K562 (cell line): ENCODE results near the gene C6orf15. TPM values are rescaled to one million over a fixed set of nuclear protein-coding genes. Genes with fewer than 3 reads are reported as not detected.

ENCODE experiments used
- ATAC-seq: fragments of 200-7000 bp; cut with Tn5 transposase; 3 replicates; pipeline ENCODE4 v1.9.1; 2020; ENCODE audit warnings: moderate library complexity
- BruUV-seq: library from RNA; stranded (reverse); fragments of 400-500 nt; replicated peaks from 2 replicates; lab custom pipeline; 2021; lab: Mats Ljungman, UMichigan
- CTCF ChIA-PET: fragments of 300-600 bp; formaldehyde crosslinking; extraction: SDS; loops from one replicate; lab custom pipeline; 2021; ENCODE audit warnings: low intra/inter-chr PET ratio; lab: Yijun Ruan, JAX
- POLR2A ChIA-PET: fragments of 300-600, 350-650 bp; sonication (Branson Sonifier 250); formaldehyde crosslinking; extraction: SDS; loops from one replicate; lab custom pipeline; 2021; ENCODE audit warnings: antibody characterized with exemption, inconsistent platforms; lab: Yijun Ruan, JAX
- DNase-seq, 4 experiments: peaks; one replicate each; pipeline versions ENCODE4 v3.0.0 to v3.0.0-alpha.2; 2011 to 2018; ENCODE audit warnings: low spot score in 3 of 4, mixed read lengths in 3 of 4; ENCODE audit errors: extremely low read depth in 1 of 4
- FAIRE-seq: peaks from 2 replicates; lab custom pipeline; 2011; peaks lifted over from hg19 to GRCh38; lab: Jason Lieb, UNC
- H2AFZ ChIP-seq: 2 replicates; pipeline ENCODE4 v1.6.0; 2011; ENCODE audit warnings: low read depth, low read length, control low read depth, inconsistent platforms
- H3K27ac ChIP-seq: fragments of 200-600 bp; 3 replicates; pipeline ENCODE4 v1.8.0; 2011; ENCODE audit warnings: low read depth, mild to moderate bottlenecking, control low read depth, inconsistent platforms, low read length, moderate library complexity, mixed read lengths; ENCODE audit errors: extremely low read depth
- H3K27me3 ChIP-seq, 2 experiments: fragments of 300-600 bp in 1 of 2; 2 replicates in 1 of 2; 3 replicates in 1 of 2; pipeline versions ENCODE4 v1.6.0 to v1.8.0; 2011; ENCODE audit warnings: inconsistent platforms in 2 of 2, low read length in 2 of 2, mild to moderate bottlenecking in 1 of 2, mixed read lengths in 1 of 2, moderate library complexity in 1 of 2; ENCODE audit not compliant: control insufficient read depth in 2 of 2, insufficient read depth in 2 of 2
- H3K36me3 ChIP-seq: fragments of 300-600 bp; 3 replicates; pipeline ENCODE4 v1.8.0; 2011; ENCODE audit warnings: mild to moderate bottlenecking, low read length, inconsistent platforms; ENCODE audit not compliant: control insufficient read depth, insufficient read depth
- H3K4me1 ChIP-seq, 2 experiments: fragments of 200-600 bp in 1 of 2; replicated peaks in 1 of 2; 2 replicates in 1 of 2; 3 replicates in 1 of 2; pipeline versions ENCODE4 v1.5.1 to v1.8.0; 2011; ENCODE audit warnings: inconsistent platforms in 2 of 2, low read length in 2 of 2, mild to moderate bottlenecking in 1 of 2, mixed read lengths in 1 of 2, moderate library complexity in 1 of 2; ENCODE audit not compliant: control insufficient read depth in 2 of 2, insufficient read depth in 2 of 2
- H3K4me2 ChIP-seq: 2 replicates; pipeline ENCODE4 v1.6.1; 2011; ENCODE audit warnings: low read length, control low read depth, inconsistent platforms, mixed read lengths; ENCODE audit not compliant: insufficient read depth
- H3K4me3 ChIP-seq: fragments of 200-600 bp; sonication (generic), shearing (Covaris generic); 2 replicates; pipeline ENCODE4 v1.5.1; 2016; ENCODE audit warnings: control low read depth, inconsistent platforms
- H3K79me2 ChIP-seq: fragments of 200-600 bp; 3 replicates; pipeline ENCODE4 v1.8.0; 2011; ENCODE audit warnings: low read length, inconsistent platforms; ENCODE audit not compliant: control insufficient read depth, insufficient read depth
- H3K9ac ChIP-seq, 2 experiments: 2 replicates each; pipeline versions ENCODE4 v1.6.0 to v1.6.1; 2011; ENCODE audit warnings: low read depth in 2 of 2, low read length in 2 of 2, control low read depth in 1 of 2, inconsistent platforms in 1 of 2, mild to moderate bottlenecking in 1 of 2, mixed read lengths in 1 of 2; ENCODE audit not compliant: insufficient read depth in 1 of 2
- H3K9me1 ChIP-seq: one replicate; pipeline ENCODE4 v1.6.0; 2011; ENCODE audit warnings: inconsistent platforms, mild to moderate bottlenecking, low read length, moderate library complexity; ENCODE audit not compliant: control insufficient read depth, insufficient read depth
- H3K9me3 ChIP-seq: replicated peaks from 2 replicates; pipeline ENCODE4 v1.5.1; 2011; ENCODE audit warnings: low read depth, low read length, inconsistent platforms; ENCODE audit not compliant: control insufficient read depth, insufficient read depth
- H4K20me1 ChIP-seq: replicated peaks from 2 replicates; pipeline ENCODE4 v1.6.1; 2011; ENCODE audit warnings: low read length, inconsistent platforms, mixed read lengths; ENCODE audit not compliant: control insufficient read depth, insufficient read depth
- BHLHE40 ChIP-seq: IDR thresholded peaks from 2 replicates; pipeline ENCODE4 v1.6.1; 2011; ENCODE audit warnings: low read length, improper control_type of control experiment
- DEAF1 ChIP-seq: fragments of 450-650 bp; formaldehyde crosslinking; IDR thresholded peaks from 2 replicates; pipeline ENCODE4 v1.4.0; 2020; ENCODE audit warnings: mild to moderate bottlenecking, moderate library complexity
- DLX4 ChIP-seq: fragments of 250-450 bp; sonication (Bioruptor Pico); IDR thresholded peaks from 2 replicates; pipeline ENCODE4 v1.6.1; 2021; ENCODE audit warnings: mild to moderate bottlenecking
- GATA2 ChIP-seq: sonication (generic); formaldehyde crosslinking; IDR thresholded peaks from 2 replicates; pipeline ENCODE4 v1.4.0; 2020; ENCODE audit warnings: mild to moderate bottlenecking, missing genetic modification reagents
- HEY1 ChIP-seq: fragments of 250-450 bp; sonication (Bioruptor Pico); IDR thresholded peaks from 2 replicates; pipeline ENCODE4 v1.5.0; 2020; ENCODE audit warnings: mild to moderate bottlenecking, moderate library complexity, borderline replicate concordance
- KLF16 ChIP-seq: IDR thresholded peaks from 2 replicates; pipeline ENCODE4 v1.6.1; 2016; ENCODE audit warnings: antibody characterized with exemption
- MAFF ChIP-seq: IDR thresholded peaks from 2 replicates; pipeline ENCODE4 v1.6.1; 2012; ENCODE audit warnings: low read length, improper control_type of control experiment
- NELFE ChIP-seq: IDR thresholded peaks from 2 replicates; pipeline ENCODE4 v1.6.1; 2011; ENCODE audit warnings: mild to moderate bottlenecking; ENCODE audit not compliant: insufficient read depth, insufficient read length
- POLR2H ChIP-seq: IDR thresholded peaks from 2 replicates; pipeline ENCODE4 v1.6.1; 2016; ENCODE audit warnings: missing genetic modification characterization, low read depth, mild to moderate bottlenecking, control low read depth, missing compliant biosample characterization, moderate library complexity
- STAT5A ChIP-seq: IDR thresholded peaks from 2 replicates; pipeline ENCODE4 v1.6.1; 2012; ENCODE audit warnings: low read length, inconsistent platforms, borderline replicate concordance
- WHSC1 ChIP-seq: IDR thresholded peaks from one replicate; pipeline ENCODE4 v1.6.1; 2012; ENCODE audit warnings: low read length, control low read depth, inconsistent platforms
- ZBTB2 ChIP-seq: fragments of 450-650 bp; IDR thresholded peaks from 2 replicates; pipeline ENCODE4 v1.6.1; 2016; ENCODE audit warnings: antibody characterized with exemption
- ZBTB7A ChIP-seq: IDR thresholded peaks from 2 replicates; pipeline ENCODE4 v1.6.1; 2011; ENCODE audit warnings: low read depth, mild to moderate bottlenecking, low read length, moderate library complexity, borderline replicate concordance; ENCODE audit not compliant: control insufficient read depth
- ZNF23 ChIP-seq: fragments of 250-450 bp; sonication (Bioruptor Pico); IDR thresholded peaks from 2 replicates; pipeline ENCODE4 v1.4.0; 2020; ENCODE audit warnings: mild to moderate bottlenecking
- ZNF311 ChIP-seq: fragments of 250-450 bp; sonication (Bioruptor Pico); IDR thresholded peaks from 2 replicates; pipeline ENCODE4 v1.4.0; 2020; ENCODE audit warnings: mild to moderate bottlenecking, moderate library complexity
- ZNF316 ChIP-seq: fragments of 450-650 bp; IDR thresholded peaks from 2 replicates; pipeline ENCODE4 v1.6.1; 2016
- ZNF511 ChIP-seq: sonication (generic); formaldehyde crosslinking; IDR thresholded peaks from 2 replicates; pipeline ENCODE4 v1.8.0; 2022; ENCODE audit warnings: mild to moderate bottlenecking, missing genetic modification reagents
- WGBS: fragments of 100-300 bp; shearing (Covaris generic); methylation state at CpG from one replicate; pipeline ENCODE4 v1.1.6; 2016; ENCODE audit warnings: low coverage, mixed read lengths; ENCODE audit not compliant: insufficient coverage; ENCODE audit errors: missing lambda C conversion rate; 5-methylcytosine and 5-hydroxymethylcytosine counted together
- in situ Hi-C: fragments of 300-500 bp; cut with MboI; formaldehyde crosslinking; loops from 4 replicates; pipeline ENCODE4 v1.15.0; 2018; ENCODE audit warnings: inconsistent platforms, mixed read lengths
- intact Hi-C: fragments of 100-400 bp; cut with micrococcal nuclease; formaldehyde crosslinking; loops from 2 replicates; pipeline ENCODE4 v1.14.2; 2022
- polyA plus RNA-seq, 8 experiments: library from polyadenylated mRNA; depleted of rRNA in 4 of 8; stranded (reverse) in 5 of 8; unstranded in 3 of 8; fragments of >200 nt; fragmentation: Nextera tagmentation in 2 of 8; fragmentation: Illumina TruSeq in 1 of 8; extraction: Ambion mirVana in 2 of 8; extraction: Trizol in 1 of 8; gene quantifications; 2 replicates each; pipeline versions ENCODE4 v1.2.1 to v1.2.3, GENCODE V29; 2011 to 2014; ENCODE audit warnings: inconsistent platforms in 1 of 8, missing spikeins in 1 of 8
- total RNA-seq, 7 experiments: library from RNA; depleted of rRNA in 6 of 7; stranded (reverse); fragments of >200 nt in 6 of 7; fragmentation: Illumina TruSeq in 2 of 7; extraction: Trizol in 2 of 7; gene quantifications; 2 replicates each; pipeline versions ENCODE4 v1.2.1 to v1.2.3, GENCODE V29; 2011 to 2021; ENCODE audit warnings: low replicate concordance in 1 of 7

C6orf15 gene
- total and polyA plus RNA-seq, 9 of the 15 experiments (the other 6 are each of a cell fraction or from before 2014, with no cell fraction given), result not detected

- Histone ChIP-seq H3K4me2 (no peak overlapping the region), H3K27ac (no peak overlapping the region), H4K20me1 (no peaks in the 10 kb centered on the region; the same call in 1 of the 2 replicates), H3K4me1 (peaks cover 3 to 13% of the 10 kb centered on the region in 2 experiments; a peak in 4 of 5 replicates), H3K27me3 (no peaks in the 10 kb centered on the region; a peak in 1 of 5 replicates), H2AFZ (no peak overlapping the region), H3K36me3 (peaks cover 40% of the 10 kb centered on the region; the same call in 2 of the 3 replicates), H3K9ac (no peak overlapping the region), H3K4me3 (no peak overlapping the region), H3K9me3 (no peaks in the 10 kb centered on the region), H3K79me2 (no peaks in the 10 kb centered on the region), H3K9me1 (no peaks in the 10 kb centered on the region)
- DNase-seq, result no peak
- no peak for TF ChIP-seq MAFF
- no peak for TF ChIP-seq ZNF316
- no peak for TF ChIP-seq BHLHE40
- TF ChIP-seq ZBTB2, result no peak
- TF ChIP-seq STAT5A, result no peak
- TF ChIP-seq GATA2 (CRISPR knock-in tag), result no peak
- no peak for TF ChIP-seq ZNF511 (CRISPR knock-in tag)
- no peak for TF ChIP-seq ZNF23 (CRISPR knock-in tag)
- no peak for TF ChIP-seq ZNF311 (CRISPR knock-in tag)
- TF ChIP-seq WHSC1, result no peak
- TF ChIP-seq DLX4, result no peak
- TF ChIP-seq NELFE, result no peak
- TF ChIP-seq DEAF1, result no peak
- no peak for TF ChIP-seq ZBTB7A
- no peak for TF ChIP-seq KLF16
- TF ChIP-seq HEY1 (CRISPR knock-in tag), result no peak
- no peak for TF ChIP-seq POLR2H
- ChIA-PET POLR2A (interaction anchor here (0.6 to 1.0 kb wide), 3 partner anchors 8 to 538 kb away, joined by 3 to 5 read pairs (median 4); no protein-coding TSS in a partner anchor), CTCF (interaction anchor here (1.5 kb wide), 1 partner anchor 49 kb away, joined by 4 read pairs; no protein-coding TSS in a partner anchor)
- no peak for ATAC-seq
- intact Hi-C loops (no loop called here), in situ Hi-C loops (no loop called here)
- WGBS, result 56% methylated on average over 2 of the region's 2 CpGs
- no peak for FAIRE-seq
- BruUV-seq, result no TSS peak
Measured at GRCh38 chr6:31142361-31142761, 30.0 kb upstream of the C6orf15 start.
